SK-N-SH (cell line): ENCODE results near the gene MUC2. TPM values are rescaled to one million over a fixed set of nuclear protein-coding genes. Genes with fewer than 3 reads are reported as not detected.

Experiments used
- CTCF ChIA-PET: fragments of 300-600, 350-600 bp; formaldehyde crosslinking; extraction: SDS; loops from one replicate; lab custom pipeline; 2021; lab: Yijun Ruan, JAX
- POLR2A ChIA-PET: fragments of 350-600 bp; sonication (Branson Sonifier 250); formaldehyde crosslinking; extraction: SDS; loops from one replicate; lab custom pipeline; 2020; ENCODE audit warnings: antibody characterized with exemption, inconsistent platforms; lab: Yijun Ruan, JAX
- DNase-seq: peaks from one replicate; pipeline ENCODE4 v3.0.0; 2012
- H2AFZ ChIP-seq: fragments of 200-600 bp; sonication (generic); 2 replicates; pipeline ENCODE4 v1.8.1; 2016; ENCODE audit warnings: antibody characterized with exemption, mild to moderate bottlenecking, low read depth
- H3F3A ChIP-seq: fragments of 200-600 bp; sonication (generic); replicated peaks from 2 replicates; pipeline ENCODE3; 2016; ENCODE audit warnings: antibody characterized with exemption, mild to moderate bottlenecking; ENCODE audit not compliant: insufficient read depth
- H3K27ac ChIP-seq, 2 experiments: fragments of 200-500 bp in 1 of 2; fragments of 200-600 bp in 1 of 2; sonication (Bioruptor generic) in 1 of 2; sonication (generic), shearing (Covaris generic) in 1 of 2; 2 replicates each; pipeline versions ENCODE4 v1.5.1 to v1.6.1; 2014 to 2016; ENCODE audit warnings: low read depth in 2 of 2, inconsistent platforms in 1 of 2, low read length in 1 of 2, mild to moderate bottlenecking in 1 of 2, mixed read lengths in 1 of 2
- H3K27me3 ChIP-seq: fragments of 200-600 bp; sonication (generic), shearing (Covaris generic); 2 replicates; pipeline ENCODE4 v1.6.1; 2016; ENCODE audit warnings: mixed run types; ENCODE audit not compliant: insufficient read depth
- H3K36me3 ChIP-seq, 2 experiments: fragments of 200-500 bp in 1 of 2; fragments of 200-600 bp in 1 of 2; sonication (Bioruptor generic) in 1 of 2; sonication (generic) in 1 of 2; replicated peaks in 1 of 2; 2 replicates each; pipeline versions ENCODE3 to v1.5.1; 2014 to 2016; ENCODE audit warnings: low read length in 1 of 2, mild to moderate bottlenecking in 1 of 2; ENCODE audit not compliant: insufficient read depth in 2 of 2, control insufficient read depth in 1 of 2
- H3K4me1 ChIP-seq, 2 experiments: fragments of 200-500 bp in 1 of 2; fragments of 200-600 bp in 1 of 2; sonication (Bioruptor generic) in 1 of 2; sonication (generic), shearing (Covaris generic) in 1 of 2; 2 replicates each; pipeline versions ENCODE4 v1.5.1 to v1.6.1; 2014 to 2016; ENCODE audit warnings: low read depth in 1 of 2, low read length in 1 of 2, mixed run types in 1 of 2; ENCODE audit not compliant: insufficient read depth in 2 of 2, control insufficient read depth in 1 of 2
- H3K4me2 ChIP-seq: fragments of 200-600 bp; sonication (generic), shearing (Covaris generic); 2 replicates; pipeline ENCODE4 v1.6.1; 2017; ENCODE audit warnings: mixed run types
- H3K4me3 ChIP-seq, 2 experiments: fragments of 200-500 bp in 1 of 2; fragments of 200-600 bp in 1 of 2; sonication (Bioruptor generic) in 1 of 2; sonication (generic), shearing (Covaris generic) in 1 of 2; 2 replicates each; pipeline versions ENCODE4 v1.5.1 to v1.8.1; 2014 to 2016; ENCODE audit warnings: low read depth in 2 of 2, inconsistent platforms in 1 of 2, low read length in 1 of 2, mild to moderate bottlenecking in 1 of 2, mixed read lengths in 1 of 2, moderate library complexity in 1 of 2
- H3K79me2 ChIP-seq: fragments of 200-600 bp; sonication (generic); 2 replicates; pipeline ENCODE4 v1.8.1; 2017; ENCODE audit warnings: mild to moderate bottlenecking; ENCODE audit not compliant: insufficient read depth
- H3K9ac ChIP-seq: fragments of 200-600 bp; sonication (generic); 2 replicates; pipeline ENCODE4 v1.6.1; 2017; ENCODE audit warnings: mixed run types
- H3K9me2 ChIP-seq: fragments of 200-600 bp; sonication (generic); 2 replicates; pipeline ENCODE4 v1.6.1; 2017; ENCODE audit warnings: mixed run types
- H3K9me3 ChIP-seq: fragments of 200-600 bp; sonication (generic); 2 replicates; pipeline ENCODE4 v1.6.1; 2017; ENCODE audit warnings: mixed run types, mild to moderate bottlenecking, moderate library complexity
- H4K20me1 ChIP-seq: fragments of 200-600 bp; sonication (generic); 2 replicates; pipeline ENCODE4 v1.6.1; 2017; ENCODE audit warnings: mild to moderate bottlenecking, mixed run types; ENCODE audit not compliant: insufficient read depth
- ELF1 ChIP-seq: IDR thresholded peaks from 2 replicates; pipeline ENCODE4 v1.4.0; 2012
- EP300 ChIP-seq, 2 experiments: IDR thresholded peaks; 2 replicates each; pipeline versions ENCODE4 v1.4.0 to v1.6.1; 2012; ENCODE audit warnings: borderline replicate concordance in 1 of 2, low read depth in 1 of 2, low read length in 1 of 2
- FOXJ3 ChIP-seq: sonication (generic); formaldehyde crosslinking; IDR thresholded peaks from 2 replicates; pipeline ENCODE4 v1.5.1; 2020; ENCODE audit warnings: mild to moderate bottlenecking, missing genetic modification reagents
- GATA2 ChIP-seq: sonication (generic); formaldehyde crosslinking; IDR thresholded peaks from 2 replicates; pipeline ENCODE4 v1.5.0; 2020; ENCODE audit warnings: mild to moderate bottlenecking, missing genetic modification reagents
- JUND ChIP-seq: IDR thresholded peaks from 2 replicates; pipeline ENCODE4 v1.4.0; 2012
- MEF2A ChIP-seq: IDR thresholded peaks from 2 replicates; pipeline ENCODE4 v1.4.0; 2012; ENCODE audit warnings: low read depth, borderline replicate concordance
- MXI1 ChIP-seq: IDR thresholded peaks from 2 replicates; pipeline ENCODE4 v1.6.1; 2012; ENCODE audit warnings: mild to moderate bottlenecking, low read depth, low read length, improper control_type of control experiment
- TCF12 ChIP-seq: IDR thresholded peaks from 2 replicates; pipeline ENCODE4 v1.4.0; 2012
- YY1 ChIP-seq: IDR thresholded peaks from 2 replicates; pipeline ENCODE4 v1.4.0; 2012; ENCODE audit warnings: low read depth, mild to moderate bottlenecking
- WGBS: methylation state at CpG from one replicate; pipeline ENCODE4 v1.1.6; 2017; ENCODE audit warnings: low lambda C conversion rate; 5-methylcytosine and 5-hydroxymethylcytosine counted together
- polyA plus RNA-seq, 3 experiments: library from polyadenylated mRNA; depleted of rRNA; stranded (reverse); fragments of >200 nt; gene quantifications; 2 replicates each; pipeline ENCODE4 v1.2.3, GENCODE V29; 2012
- TF ChIP-seq, protein P1 (sequence below): fragments of 200-600 bp; sonication (generic); IDR thresholded peaks from 2 replicates; pipeline ENCODE4 v1.6.1; 2017; ENCODE audit warnings: antibody characterized with exemption, mild to moderate bottlenecking, moderate library complexity
- TF ChIP-seq, protein P2 (sequence below): IDR thresholded peaks from 2 replicates; pipeline ENCODE4 v1.4.0; 2012; ENCODE audit warnings: low read depth
- TF ChIP-seq, protein P3 (sequence below): IDR thresholded peaks from 2 replicates; pipeline ENCODE4 v1.4.0; 2012; ENCODE audit warnings: low read depth, borderline replicate concordance

MUC2 gene
- polyA plus RNA-seq, 1 of the 3 experiments (the other 2 are of a cell fraction) = not detected

DNA sequence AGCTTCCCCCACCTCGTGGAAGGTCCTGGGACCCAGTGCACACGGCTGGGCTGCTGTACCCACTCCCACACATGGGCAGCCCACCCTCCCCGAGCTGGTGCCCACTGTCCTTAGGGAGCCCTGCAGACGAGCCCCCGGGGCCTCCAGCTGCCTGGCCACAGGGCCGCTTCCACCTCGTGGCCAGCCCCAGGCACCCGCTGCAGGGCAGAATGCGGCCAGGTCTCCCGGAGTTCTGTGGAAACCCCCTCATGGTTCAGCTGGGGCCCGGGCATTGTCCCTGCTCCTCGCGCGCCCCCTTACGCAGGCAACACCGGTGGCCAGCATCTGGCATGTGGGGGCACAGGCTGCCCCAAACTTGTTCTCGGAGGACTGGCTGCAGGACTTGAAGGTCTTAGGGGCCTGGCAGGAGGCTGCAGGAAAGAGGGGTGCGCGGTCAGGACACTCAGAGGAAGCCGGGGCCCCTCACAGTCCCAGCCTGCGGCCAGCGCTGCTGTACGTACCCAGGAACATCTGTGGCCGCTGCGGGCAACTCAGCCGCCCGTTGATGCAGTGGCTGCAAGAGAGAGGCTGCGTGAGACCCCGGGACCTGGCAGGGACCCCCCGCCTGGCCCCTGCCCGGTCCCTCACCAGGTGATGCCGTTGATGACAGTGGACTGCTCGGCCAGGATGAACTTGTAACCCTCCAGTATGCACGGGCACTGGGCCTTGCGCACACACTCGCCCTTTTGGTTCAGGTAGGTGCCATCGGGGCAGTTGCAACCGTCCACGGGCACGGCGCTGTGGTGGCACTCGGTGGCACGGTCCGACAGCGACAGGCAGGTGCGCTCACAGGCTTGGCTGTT lies 47.8 kb upstream of the MUC2 start:
- Histone ChIP-seq H3K9me3 (no peaks in the 10 kb centered on the region), H3F3A (no peaks in the 10 kb centered on the region), H3K4me2 (no peak overlapping the region), H3K4me3 (no peak overlapping the region), H4K20me1 (no peaks in the 10 kb centered on the region), H3K9ac (no peak overlapping the region), H3K9me2 (no peaks in the 10 kb centered on the region), H2AFZ (no peak overlapping the region), H3K36me3 (no peaks in the 10 kb centered on the region), H3K79me2 (no peaks in the 10 kb centered on the region), H3K27ac (no peak overlapping the region), H3K27me3 (no peaks in the 10 kb centered on the region), H3K4me1 (no peaks in the 10 kb centered on the region)
- WGBS = 85% methylated on average over 26 of the region's 46 CpGs
- CTCF ChIA-PET = interaction anchor here (1.0 kb wide), 1 partner anchor 25 kb away, joined by 3 read pairs; no protein-coding TSS in a partner anchor
- POLR2A ChIA-PET = no interaction called here
- no peak for DNase-seq
- TF ChIP-seq EP300 (IDR thresholded peaks at IDR 0.05; ENCODE audit: borderline replicate concordance in 1 of 2, low read depth in 1 of 2, low read length in 1 of 2) (no peak), FOXJ3 (CRISPR knock-in tag) (no peak), MEF2A (no peak), GATA2 (no peak), TCF12 (no peak)

DNA sequence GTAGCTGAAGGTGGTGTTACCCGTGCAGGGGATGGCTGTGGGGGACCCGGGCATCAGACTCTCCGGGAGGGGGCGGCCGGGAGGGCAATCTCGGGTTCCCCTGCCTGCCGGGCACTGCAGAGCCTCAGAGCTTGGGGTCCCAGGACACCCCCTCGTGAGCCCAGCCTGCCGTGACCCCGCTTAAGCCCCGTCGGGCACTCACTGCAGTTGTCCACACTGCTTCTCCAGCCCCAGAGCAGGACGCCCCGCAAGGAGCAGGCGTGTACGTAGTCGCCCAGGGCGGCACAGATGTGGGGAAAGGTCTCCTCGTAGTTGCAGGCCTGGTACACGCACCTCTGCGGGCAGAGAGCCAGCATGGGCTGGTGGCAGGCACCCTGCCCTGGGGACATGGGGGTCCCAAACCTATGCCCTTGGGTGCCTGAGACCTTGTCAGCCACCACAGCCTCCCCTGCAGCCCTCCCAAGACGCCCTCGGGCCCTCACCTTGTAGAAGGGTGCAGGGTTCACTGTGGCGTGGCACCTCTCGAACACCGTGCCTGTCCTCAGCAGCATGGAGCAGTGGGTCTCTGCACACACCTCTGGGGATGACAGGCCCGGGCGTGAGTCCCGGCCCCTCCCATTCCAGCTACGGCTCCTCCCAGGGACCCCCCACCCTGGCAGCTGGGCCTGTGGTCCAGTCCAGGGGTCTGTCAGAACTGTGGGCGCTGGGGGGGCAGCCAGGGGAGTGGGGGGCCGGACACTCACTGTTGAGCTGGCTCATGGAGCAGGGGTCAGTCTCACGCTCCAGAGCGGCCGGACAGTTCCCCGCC lies 47.0 kb upstream of the MUC2 start:
- no peaks in the 10 kb centered on the region for H3K9me3 ChIP-seq
- no peak overlapping the region for H3K4me3 ChIP-seq
- H2AFZ ChIP-seq = no peak overlapping the region
- H3K27ac ChIP-seq = no peak overlapping the region
- H4K20me1 ChIP-seq = no peaks in the 10 kb centered on the region
- H3K27me3 ChIP-seq = no peaks in the 10 kb centered on the region
- ChIA-PET POLR2A (no interaction called here), CTCF (interaction anchor here (1.0 to 1.1 kb wide), 2 partner anchors 23 to 24 kb away, joined by 3 read pairs; no protein-coding TSS in a partner anchor)
- DNase-seq = no peak
- no peak overlapping the region for H3K4me2 ChIP-seq
- no peak overlapping the region for H3K9ac ChIP-seq
- H3K36me3 ChIP-seq = no peaks in the 10 kb centered on the region
- no peak for TF ChIP-seq JUND
- H3F3A ChIP-seq = no peaks in the 10 kb centered on the region
- 40% methylated on average over 1 of the region's 36 CpGs for WGBS
- no peaks in the 10 kb centered on the region for H3K4me1 ChIP-seq
- H3K79me2 ChIP-seq = no peaks in the 10 kb centered on the region
- H3K9me2 ChIP-seq = no peaks in the 10 kb centered on the region

DNA sequence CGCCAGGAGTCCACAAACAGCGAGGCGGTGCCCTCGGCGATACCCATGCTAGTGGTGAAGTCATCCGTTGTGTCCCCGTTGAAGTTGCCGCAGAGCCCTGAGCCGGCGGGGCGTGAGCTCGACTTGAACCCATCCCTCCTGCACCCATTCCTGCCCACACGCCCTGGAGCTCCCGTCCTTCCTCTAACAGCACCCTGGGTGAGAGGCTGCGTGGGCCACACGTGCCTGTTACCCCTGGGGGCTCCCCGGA lies 46.5 kb upstream of the MUC2 start:
- WGBS = 74% methylated on average over 6 of the region's 17 CpGs
- Histone ChIP-seq H3K9me2 (no peaks in the 10 kb centered on the region), H3F3A (no peaks in the 10 kb centered on the region), H4K20me1 (no peaks in the 10 kb centered on the region), H2AFZ (no peak overlapping the region), H3K4me1 (no peaks in the 10 kb centered on the region), H3K4me2 (no peak overlapping the region), H3K79me2 (no peaks in the 10 kb centered on the region), H3K27me3 (no peaks in the 10 kb centered on the region), H3K9me3 (no peaks in the 10 kb centered on the region), H3K9ac (no peak overlapping the region), H3K4me3 (no peak overlapping the region), H3K27ac (no peak overlapping the region), H3K36me3 (no peaks in the 10 kb centered on the region)
- CTCF ChIA-PET = interaction anchor here (1.1 kb wide), 1 partner anchor 22 kb away, joined by 3 read pairs; no protein-coding TSS in a partner anchor
- DNase-seq = no peak
- TF ChIP-seq, protein P1, sequence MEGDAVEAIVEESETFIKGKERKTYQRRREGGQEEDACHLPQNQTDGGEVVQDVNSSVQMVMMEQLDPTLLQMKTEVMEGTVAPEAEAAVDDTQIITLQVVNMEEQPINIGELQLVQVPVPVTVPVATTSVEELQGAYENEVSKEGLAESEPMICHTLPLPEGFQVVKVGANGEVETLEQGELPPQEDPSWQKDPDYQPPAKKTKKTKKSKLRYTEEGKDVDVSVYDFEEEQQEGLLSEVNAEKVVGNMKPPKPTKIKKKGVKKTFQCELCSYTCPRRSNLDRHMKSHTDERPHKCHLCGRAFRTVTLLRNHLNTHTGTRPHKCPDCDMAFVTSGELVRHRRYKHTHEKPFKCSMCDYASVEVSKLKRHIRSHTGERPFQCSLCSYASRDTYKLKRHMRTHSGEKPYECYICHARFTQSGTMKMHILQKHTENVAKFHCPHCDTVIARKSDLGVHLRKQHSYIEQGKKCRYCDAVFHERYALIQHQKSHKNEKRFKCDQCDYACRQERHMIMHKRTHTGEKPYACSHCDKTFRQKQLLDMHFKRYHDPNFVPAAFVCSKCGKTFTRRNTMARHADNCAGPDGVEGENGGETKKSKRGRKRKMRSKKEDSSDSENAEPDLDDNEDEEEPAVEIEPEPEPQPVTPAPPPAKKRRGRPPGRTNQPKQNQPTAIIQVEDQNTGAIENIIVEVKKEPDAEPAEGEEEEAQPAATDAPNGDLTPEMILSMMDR = no peak
- TF ChIP-seq YY1 = no peak
- no peak for TF ChIP-seq ELF1
- TF ChIP-seq, protein P2, sequence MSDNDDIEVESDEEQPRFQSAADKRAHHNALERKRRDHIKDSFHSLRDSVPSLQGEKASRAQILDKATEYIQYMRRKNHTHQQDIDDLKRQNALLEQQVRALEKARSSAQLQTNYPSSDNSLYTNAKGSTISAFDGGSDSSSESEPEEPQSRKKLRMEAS = no peak
- no peak for TF ChIP-seq MXI1
- TF ChIP-seq, protein P3, sequence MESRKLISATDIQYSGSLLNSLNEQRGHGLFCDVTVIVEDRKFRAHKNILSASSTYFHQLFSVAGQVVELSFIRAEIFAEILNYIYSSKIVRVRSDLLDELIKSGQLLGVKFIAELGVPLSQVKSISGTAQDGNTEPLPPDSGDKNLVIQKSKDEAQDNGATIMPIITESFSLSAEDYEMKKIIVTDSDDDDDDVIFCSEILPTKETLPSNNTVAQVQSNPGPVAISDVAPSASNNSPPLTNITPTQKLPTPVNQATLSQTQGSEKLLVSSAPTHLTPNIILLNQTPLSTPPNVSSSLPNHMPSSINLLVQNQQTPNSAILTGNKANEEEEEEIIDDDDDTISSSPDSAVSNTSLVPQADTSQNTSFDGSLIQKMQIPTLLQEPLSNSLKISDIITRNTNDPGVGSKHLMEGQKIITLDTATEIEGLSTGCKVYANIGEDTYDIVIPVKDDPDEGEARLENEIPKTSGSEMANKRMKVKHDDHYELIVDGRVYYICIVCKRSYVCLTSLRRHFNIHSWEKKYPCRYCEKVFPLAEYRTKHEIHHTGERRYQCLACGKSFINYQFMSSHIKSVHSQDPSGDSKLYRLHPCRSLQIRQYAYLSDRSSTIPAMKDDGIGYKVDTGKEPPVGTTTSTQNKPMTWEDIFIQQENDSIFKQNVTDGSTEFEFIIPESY = no peak
- POLR2A ChIA-PET = no interaction called here
